ENCODE measurements around the gene FNIP1.

- TF ChIP-seq CTCF (IDR thresholded peaks at IDR 0.05) (no peak), EZH2 (IDR thresholded peaks at IDR 0.05; ENCODE audit: borderline replicate concordance, insufficient read depth, low read depth, low read length, poor library complexity, severe bottlenecking) (no peak)
Observed at GRCh38 chr5:131637694-131638093, 159.1 kb downstream of the FNIP1 start.
